Vagina (tissue), 2 donors: ENCODE measurements around the gene HNRNPU. TPM values are rescaled to one million over a fixed set of nuclear protein-coding genes. Genes with fewer than 3 reads are reported as not detected.
A peak's percentile ranks its signal among the peaks of the same experiment; 100 is the strongest.

Experiments used
- DNase-seq, 2 donors: peaks; one replicate each; pipeline ENCODE4 v3.0.0-alpha.2; 2017; ENCODE audit errors: extremely low spot score in 2 of 2
- H3K27ac ChIP-seq: fragments of 200-600 bp; sonication (generic); one replicate; pipeline ENCODE4 v1.5.1; 2019
- H3K27me3 ChIP-seq: fragments of 200-600 bp; sonication (generic); one replicate; pipeline ENCODE4 v1.5.1; 2019
- H3K36me3 ChIP-seq, 2 donors: fragments of 200-600 bp; sonication (generic); one replicate each; pipeline ENCODE4 v1.5.1; 2017 to 2019
- H3K4me1 ChIP-seq: fragments of 200-600 bp; sonication (generic); one replicate; pipeline ENCODE4 v1.5.1; 2019
- H3K4me3 ChIP-seq, 2 donors: fragments of 200-600 bp; sonication (generic); 1 replicate in 1 of 2; 2 replicates in 1 of 2; pipeline ENCODE4 v1.5.1; 2016 to 2019
- H3K9me3 ChIP-seq: fragments of 200-600 bp; sonication (generic); one replicate; pipeline ENCODE4 v1.5.1; 2019
- CTCF ChIP-seq, 3 experiments: fragments of 450-650 bp in 2 of 3; fragments of 200-600 bp in 1 of 3; sonication (generic) in 1 of 3; IDR thresholded peaks; one replicate each; pipeline ENCODE4 v1.5.1; 2017 to 2019; ENCODE audit warnings: antibody characterized with exemption in 3 of 3, mild to moderate bottlenecking in 2 of 3, moderate library complexity in 2 of 3
- POLR2A ChIP-seq, 2 donors: fragments of 450-650 bp; IDR thresholded peaks; one replicate each; pipeline ENCODE4 v1.6.1; 2017; ENCODE audit warnings: antibody characterized with exemption in 2 of 2, mild to moderate bottlenecking in 2 of 2, moderate library complexity in 2 of 2
- POLR2AphosphoS5 ChIP-seq, 2 donors: sonication (generic); formaldehyde crosslinking; IDR thresholded peaks; one replicate each; pipeline ENCODE4 v1.9.0; 2017; ENCODE audit warnings: antibody characterized with exemption in 2 of 2, mild to moderate bottlenecking in 2 of 2, low read depth in 1 of 2; ENCODE audit not compliant: insufficient read depth in 1 of 2
- intact Hi-C: fragments of 100-400 bp; cut with DNase I; formaldehyde crosslinking; loops from one replicate; pipeline ENCODE4 v1.15.1; 2023
- total RNA-seq: library from RNA; depleted of rRNA; stranded (reverse); fragments of >200 nt; gene quantifications from one replicate; pipeline ENCODE4 v1.2.3, GENCODE V29; 2016

HNRNPU gene
- total RNA-seq, 1 donor from 2014 or later = 293 TPM

GRCh38 chr1:244862699-244863490 lies 1.4 kb downstream of the HNRNPU start:
- intact Hi-C loops = loop anchor here (1.0 to 10.0 kb wide), 2 partner anchors 28 to 818 kb away; partner anchors contain the start of gene COX20
- no peaks in the 10 kb centered on the region for H3K9me3 ChIP-seq
- peaks cover 46% of the 10 kb centered on the region for H3K4me1 ChIP-seq
- H3K27ac ChIP-seq = peak overlapping the region; percentile 100
- H3K27me3 ChIP-seq = no peaks in the 10 kb centered on the region
- TF ChIP-seq CTCF (IDR thresholded peaks at IDR 0.05) (no peak), POLR2AphosphoS5 (IDR thresholded peaks at IDR 0.05; ENCODE audit: insufficient read depth in 1 of 2, low read depth in 1 of 2) (peak in 1 of 2 donors; percentile 7), POLR2A (IDR thresholded peaks at IDR 0.05) (peak in 1 of 2 donors; percentile 90)
- peak overlapping the region; percentile 97 to 100 for H3K4me3 ChIP-seq
- DNase-seq = peak in 1 of 2 donors; percentile 97
- peaks cover 0 to 31% of the 10 kb centered on the region in 2 donors for H3K36me3 ChIP-seq

GRCh38 chr1:244862354-244862698 lies 2.0 kb downstream of the HNRNPU start:
- H3K27ac ChIP-seq = peak overlapping the region; percentile 100
- intact Hi-C loops = loop anchor here (10.0 kb wide), 1 partner anchor 818 kb away; no protein-coding TSS in a partner anchor
- H3K9me3 ChIP-seq = no peaks in the 10 kb centered on the region
- peaks cover 0 to 37% of the 10 kb centered on the region in 2 donors for H3K36me3 ChIP-seq
- peak overlapping the region; percentile 97 to 100 for H3K4me3 ChIP-seq
- no peak for DNase-seq
- H3K4me1 ChIP-seq = peaks cover 51% of the 10 kb centered on the region
- no peak for TF ChIP-seq CTCF (IDR thresholded peaks at IDR 0.05)
- TF ChIP-seq POLR2AphosphoS5 (IDR thresholded peaks at IDR 0.05; ENCODE audit: insufficient read depth in 1 of 2, low read depth in 1 of 2) = no peak
- no peak for TF ChIP-seq POLR2A (IDR thresholded peaks at IDR 0.05)
- H3K27me3 ChIP-seq = no peaks in the 10 kb centered on the region

GRCh38 chr1:244861683-244862082 lies 2.7 kb downstream of the HNRNPU start:
- DNase-seq = no peak
- TF ChIP-seq CTCF (IDR thresholded peaks at IDR 0.05) (no peak), POLR2A (IDR thresholded peaks at IDR 0.05) (no peak), POLR2AphosphoS5 (IDR thresholded peaks at IDR 0.05; ENCODE audit: insufficient read depth in 1 of 2, low read depth in 1 of 2) (no peak)
- Histone ChIP-seq H3K4me3 (peak overlapping the region; percentile 97 to 100), H3K9me3 (no peaks in the 10 kb centered on the region), H3K4me1 (peaks cover 54% of the 10 kb centered on the region), H3K27ac (peak overlapping the region; percentile 100), H3K27me3 (no peaks in the 10 kb centered on the region), H3K36me3 (peaks cover 0 to 43% of the 10 kb centered on the region in 2 donors)
- intact Hi-C loops = loop anchor here (10.0 kb wide), 1 partner anchor 817 kb away; no protein-coding TSS in a partner anchor

- intact Hi-C loops = loop anchor here (10.0 kb wide), 1 partner anchor 816 kb away; no protein-coding TSS in a partner anchor
- peaks cover 0 to 50% of the 10 kb centered on the region in 2 donors for H3K36me3 ChIP-seq
- H3K9me3 ChIP-seq = no peaks in the 10 kb centered on the region
- peaks cover 60% of the 10 kb centered on the region for H3K4me1 ChIP-seq
- no peak for DNase-seq
- peak overlapping the region; percentile 97 to 100 for H3K4me3 ChIP-seq
- peak overlapping the region; percentile 100 for H3K27ac ChIP-seq
- TF ChIP-seq CTCF (IDR thresholded peaks at IDR 0.05) (no peak), POLR2A (IDR thresholded peaks at IDR 0.05) (no peak), POLR2AphosphoS5 (IDR thresholded peaks at IDR 0.05; ENCODE audit: insufficient read depth in 1 of 2, low read depth in 1 of 2) (no peak)
- no peaks in the 10 kb centered on the region for H3K27me3 ChIP-seq
Observed at GRCh38 chr1:244860914-244861610, 3.3 kb downstream of the HNRNPU start.
